ENCODE measurements around the gene CACNA2D3. TPM values are rescaled to one million over a fixed set of nuclear protein-coding genes. Genes with fewer than 3 reads are reported as not detected.

The CACNA2D3 gene
- total and polyA plus RNA-seq, 2 donors from 2014 or later, result 5.7 to 11.2 TPM

- Histone ChIP-seq H3K4me3 (ENCODE audit: low read length in 3 of 3) (no peak overlapping the region), H3K9ac (ENCODE audit: low read length in 3 of 3) (no peak overlapping the region), H3K4me1 (ENCODE audit: control insufficient read depth in 2 of 3, insufficient read depth in 2 of 3, low read depth in 1 of 3, low read length in 3 of 3) (no peaks in the 10 kb centered on the region), H3K27me3 (ENCODE audit: control insufficient read depth, insufficient read depth, low read length) (no peaks in the 10 kb centered on the region), H3K27ac (ENCODE audit: low read depth in 2 of 2, low read length in 2 of 2) (no peak overlapping the region), H3K9me3 (ENCODE audit: control insufficient read depth in 2 of 3, insufficient read depth in 1 of 3, low read length in 3 of 3) (no peaks in the 10 kb centered on the region), H3K36me3 (ENCODE audit: control insufficient read depth in 2 of 3, insufficient read depth in 3 of 3, low read length in 3 of 3) (no peaks in the 10 kb centered on the region)
- no peak for FAIRE-seq
- TF ChIP-seq CTCF (IDR thresholded peaks at IDR 0.05; ENCODE audit: borderline replicate concordance, extremely low read depth, insufficient read depth), result no peak
- intact Hi-C loops (cut with DNase I), result no loop called here
- no peak for DNase-seq
These were observed 845.4 kb downstream of the CACNA2D3 start for GRCh38 chr3:54967731-54968161.

- Histone ChIP-seq H3K27me3 (ENCODE audit: control insufficient read depth, insufficient read depth, low read length) (no peaks in the 10 kb centered on the region), H3K4me3 (ENCODE audit: low read length in 3 of 3) (no peak overlapping the region), H3K4me1 (ENCODE audit: control insufficient read depth in 2 of 3, insufficient read depth in 2 of 3, low read depth in 1 of 3, low read length in 3 of 3) (no peaks in the 10 kb centered on the region), H3K27ac (ENCODE audit: low read depth in 2 of 2, low read length in 2 of 2) (no peak overlapping the region), H3K9me3 (ENCODE audit: control insufficient read depth in 2 of 3, insufficient read depth in 1 of 3, low read length in 3 of 3) (no peaks in the 10 kb centered on the region), H3K36me3 (ENCODE audit: control insufficient read depth in 2 of 3, insufficient read depth in 3 of 3, low read length in 3 of 3) (no peaks in the 10 kb centered on the region), H3K9ac (ENCODE audit: low read length in 3 of 3) (no peak overlapping the region)
- DNase-seq (no peak), FAIRE-seq (no peak)
- TF ChIP-seq CTCF (IDR thresholded peaks at IDR 0.05; ENCODE audit: borderline replicate concordance, extremely low read depth, insufficient read depth), result no peak
- intact Hi-C loops (cut with DNase I), result no loop called here
These were observed 846.3 kb downstream of the CACNA2D3 start for GRCh38 chr3:54968546-54969172.

- H3K27ac ChIP-seq (ENCODE audit: low read depth in 2 of 2, low read length in 2 of 2), result no peak overlapping the region
- DNase-seq (no peak), FAIRE-seq (no peak)
- H3K4me3 ChIP-seq (ENCODE audit: low read length in 3 of 3), result no peak overlapping the region
- no peaks in the 10 kb centered on the region for H3K27me3 ChIP-seq (ENCODE audit: control insufficient read depth, insufficient read depth, low read length)
- TF ChIP-seq CTCF (IDR thresholded peaks at IDR 0.05; ENCODE audit: borderline replicate concordance, extremely low read depth, insufficient read depth), result no peak
- no peaks in the 10 kb centered on the region for H3K9me3 ChIP-seq (ENCODE audit: control insufficient read depth in 2 of 3, insufficient read depth in 1 of 3, low read length in 3 of 3)
- H3K36me3 ChIP-seq (ENCODE audit: control insufficient read depth in 2 of 3, insufficient read depth in 3 of 3, low read length in 3 of 3), result no peaks in the 10 kb centered on the region
- no peaks in the 10 kb centered on the region for H3K4me1 ChIP-seq (ENCODE audit: control insufficient read depth in 2 of 3, insufficient read depth in 2 of 3, low read depth in 1 of 3, low read length in 3 of 3)
- H3K9ac ChIP-seq (ENCODE audit: low read length in 3 of 3), result no peak overlapping the region
- intact Hi-C loops (cut with DNase I), result no loop called here
These were observed 847.3 kb downstream of the CACNA2D3 start for GRCh38 chr3:54969652-54970051.

GRCh38 chr3:54970895-54971294 lies 848.5 kb downstream of the CACNA2D3 start:
- Histone ChIP-seq H3K9ac (ENCODE audit: low read length in 3 of 3) (no peak overlapping the region), H3K27me3 (ENCODE audit: control insufficient read depth, insufficient read depth, low read length) (no peaks in the 10 kb centered on the region), H3K36me3 (ENCODE audit: control insufficient read depth in 2 of 3, insufficient read depth in 3 of 3, low read length in 3 of 3) (no peaks in the 10 kb centered on the region), H3K9me3 (ENCODE audit: control insufficient read depth in 2 of 3, insufficient read depth in 1 of 3, low read length in 3 of 3) (no peaks in the 10 kb centered on the region), H3K4me3 (ENCODE audit: low read length in 3 of 3) (no peak overlapping the region), H3K4me1 (ENCODE audit: control insufficient read depth in 2 of 3, insufficient read depth in 2 of 3, low read depth in 1 of 3, low read length in 3 of 3) (no peaks in the 10 kb centered on the region), H3K27ac (ENCODE audit: low read depth in 2 of 2, low read length in 2 of 2) (no peak overlapping the region)
- no peak for DNase-seq
- intact Hi-C loops (cut with DNase I), result no loop called here
- no peak for TF ChIP-seq CTCF (IDR thresholded peaks at IDR 0.05; ENCODE audit: borderline replicate concordance, extremely low read depth, insufficient read depth)
- FAIRE-seq, result no peak

Measured in kidney (tissue), 14 donors.